RWPE1 (cell line): ENCODE measurements around the gene KLHL14.

Experiments used
- CTCF ChIA-PET: fragments of 350-600 bp; sonication (Branson Sonifier 250); formaldehyde crosslinking; extraction: SDS; loops from one replicate; lab custom pipeline; 2021; lab: Yijun Ruan, JAX
- POLR2A ChIA-PET: fragments of 400-600 bp; formaldehyde crosslinking; extraction: SDS; loops from one replicate; lab custom pipeline; 2020; ENCODE audit warnings: antibody characterized with exemption; ENCODE audit not compliant: low non-redundant PET; lab: Yijun Ruan, JAX
- DNase-seq: peaks from one replicate; pipeline ENCODE4 v3.0.0; 2012; ENCODE audit warnings: low spot score
- H3K27ac ChIP-seq: fragments of 450-650 bp; 2 replicates; pipeline ENCODE4 v1.5.1; 2017
- TF ChIP-seq, protein P1 (sequence below): fragments of 450-650 bp; conservative IDR thresholded peaks from 2 replicates; pipeline ENCODE4 v1.5.1; 2017; ENCODE audit warnings: low read depth, mild to moderate bottlenecking

The KLHL14 gene

DNA sequence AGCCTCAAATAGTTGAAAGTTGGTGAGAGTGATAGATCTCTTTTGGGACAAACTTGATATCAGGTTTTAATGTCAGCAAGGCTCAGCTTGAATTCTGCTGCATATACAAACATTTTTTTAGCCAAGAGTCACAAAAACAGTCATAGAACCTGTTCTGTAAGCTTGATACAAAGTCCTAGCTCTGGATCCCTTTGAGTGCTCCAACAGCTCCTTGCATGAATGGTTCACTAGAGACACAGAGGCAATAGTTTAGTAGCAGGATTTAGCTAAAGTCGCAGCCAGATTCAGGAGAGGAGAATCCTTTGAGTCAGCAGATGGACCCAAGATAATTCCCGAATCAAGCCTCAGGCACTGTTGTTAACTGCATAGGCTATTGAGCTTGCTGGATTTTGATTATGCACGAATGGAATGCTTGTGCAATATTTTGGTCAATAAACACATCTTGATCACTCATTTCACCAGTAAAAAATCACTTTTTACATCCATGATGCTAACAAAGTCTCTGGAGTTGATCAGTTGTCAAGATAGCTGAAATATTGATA, 148.6 kb downstream of the KLHL14 start:
- no peak overlapping the region for H3K27ac ChIP-seq
- POLR2A ChIA-PET = no interaction called here
- TF ChIP-seq, protein P1, sequence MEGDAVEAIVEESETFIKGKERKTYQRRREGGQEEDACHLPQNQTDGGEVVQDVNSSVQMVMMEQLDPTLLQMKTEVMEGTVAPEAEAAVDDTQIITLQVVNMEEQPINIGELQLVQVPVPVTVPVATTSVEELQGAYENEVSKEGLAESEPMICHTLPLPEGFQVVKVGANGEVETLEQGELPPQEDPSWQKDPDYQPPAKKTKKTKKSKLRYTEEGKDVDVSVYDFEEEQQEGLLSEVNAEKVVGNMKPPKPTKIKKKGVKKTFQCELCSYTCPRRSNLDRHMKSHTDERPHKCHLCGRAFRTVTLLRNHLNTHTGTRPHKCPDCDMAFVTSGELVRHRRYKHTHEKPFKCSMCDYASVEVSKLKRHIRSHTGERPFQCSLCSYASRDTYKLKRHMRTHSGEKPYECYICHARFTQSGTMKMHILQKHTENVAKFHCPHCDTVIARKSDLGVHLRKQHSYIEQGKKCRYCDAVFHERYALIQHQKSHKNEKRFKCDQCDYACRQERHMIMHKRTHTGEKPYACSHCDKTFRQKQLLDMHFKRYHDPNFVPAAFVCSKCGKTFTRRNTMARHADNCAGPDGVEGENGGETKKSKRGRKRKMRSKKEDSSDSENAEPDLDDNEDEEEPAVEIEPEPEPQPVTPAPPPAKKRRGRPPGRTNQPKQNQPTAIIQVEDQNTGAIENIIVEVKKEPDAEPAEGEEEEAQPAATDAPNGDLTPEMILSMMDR = no peak
- CTCF ChIA-PET = no interaction called here
- no peak for DNase-seq

DNA sequence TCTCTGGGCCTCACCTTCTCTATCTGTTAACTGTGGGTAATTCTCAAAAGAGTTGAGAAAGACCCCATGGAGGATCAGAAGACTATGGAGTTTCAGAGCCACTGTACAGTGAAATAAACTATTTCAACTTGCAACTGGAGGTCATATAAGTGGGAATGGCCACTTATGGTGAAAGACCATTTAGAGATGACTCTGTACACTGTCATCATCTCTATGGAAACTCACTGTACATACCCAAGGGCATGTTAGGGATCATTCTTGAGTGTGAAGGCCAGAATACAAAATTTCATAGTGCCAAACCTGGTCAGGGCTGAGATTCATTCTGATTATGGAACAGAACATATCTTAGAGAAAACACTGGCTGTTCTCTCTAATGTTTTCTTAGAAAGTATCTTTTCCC, 149.3 kb downstream of the KLHL14 start:
- POLR2A ChIA-PET = no interaction called here
- TF ChIP-seq, protein P1 = no peak
- CTCF ChIA-PET = no interaction called here
- no peak overlapping the region for H3K27ac ChIP-seq
- DNase-seq = no peak
